ENCODE data around the gene NUSAP1. TPM values are rescaled to one million over a fixed set of nuclear protein-coding genes. Genes with fewer than 3 reads are reported as not detected.
A peak's percentile ranks its signal among the peaks of the same experiment; 100 is the strongest.

The NUSAP1 gene
- total and polyA plus RNA-seq, 2 experiments from 2014 or later, result 33.3 to 47.1 TPM

GRCh38 chr15:41340189-41340695 is 7.6 kb downstream of the NUSAP1 start:
- Histone ChIP-seq H3F3A (ENCODE audit: insufficient read depth) (no peaks in the 10 kb centered on the region), H3K36me3 (ENCODE audit: low read depth) (no peaks in the 10 kb centered on the region), H3K4me1 (ENCODE audit: insufficient read depth) (no peaks in the 10 kb centered on the region), H3K9ac (no peak overlapping the region), H3K27ac (no peak overlapping the region), H3K4me2 (ENCODE audit: unreplicated experiment) (no peak overlapping the region), H3K9me3 (ENCODE audit: low read depth) (no peaks in the 10 kb centered on the region), H4K20me1 (ENCODE audit: insufficient read depth) (no peaks in the 10 kb centered on the region), H3K9me2 (ENCODE audit: insufficient read depth) (no peaks in the 10 kb centered on the region), H3K27me3 (replicated peaks; ENCODE audit: insufficient read depth) (no peaks in the 10 kb centered on the region), H2AFZ (no peak overlapping the region), H3K4me3 (no peak overlapping the region), H3K79me2 (ENCODE audit: insufficient read depth) (peaks cover 80% of the 10 kb centered on the region)
- TF ChIP-seq EZH2phosphoT487 (IDR thresholded peaks at IDR 0.05; ENCODE audit: insufficient read depth, low read depth) (no peak), EZH2 (IDR thresholded peaks at IDR 0.05; ENCODE audit: insufficient read depth, poor library complexity, severe bottlenecking) (no peak)
- in situ Hi-C loops (cut with MboI), result no loop called here
- DNase-seq, result no peak
- 99% methylated on average over 5 of the region's 5 CpGs for WGBS, 2 experiments (ENCODE audit: low coverage in 1 of 2, low lambda C conversion rate in 2 of 2, missing lambda C conversion rate in 2 of 2)

- H3K9me2 ChIP-seq (ENCODE audit: insufficient read depth), result no peaks in the 10 kb centered on the region
- H3K36me3 ChIP-seq (ENCODE audit: low read depth), result no peaks in the 10 kb centered on the region
- WGBS, 2 experiments (ENCODE audit: low coverage in 1 of 2, low lambda C conversion rate in 2 of 2, missing lambda C conversion rate in 2 of 2), result 82 to 84% methylated on average over 4 of the region's 4 CpGs
- no peaks in the 10 kb centered on the region for H3K9me3 ChIP-seq (ENCODE audit: low read depth)
- H3K4me2 ChIP-seq (ENCODE audit: unreplicated experiment), result no peak overlapping the region
- in situ Hi-C loops (cut with MboI), result no loop called here
- H3K79me2 ChIP-seq (ENCODE audit: insufficient read depth), result peaks cover 67% of the 10 kb centered on the region
- peak; percentile 4 for DNase-seq
- H4K20me1 ChIP-seq (ENCODE audit: insufficient read depth), result no peaks in the 10 kb centered on the region
- no peaks in the 10 kb centered on the region for H3K4me1 ChIP-seq (ENCODE audit: insufficient read depth)
- no peaks in the 10 kb centered on the region for H3K27me3 ChIP-seq (replicated peaks; ENCODE audit: insufficient read depth)
- H3F3A ChIP-seq (ENCODE audit: insufficient read depth), result no peaks in the 10 kb centered on the region
- H3K27ac ChIP-seq, result no peak overlapping the region
- H3K4me3 ChIP-seq, result no peak overlapping the region
- no peak overlapping the region for H3K9ac ChIP-seq
- no peak for TF ChIP-seq EZH2phosphoT487 (IDR thresholded peaks at IDR 0.05; ENCODE audit: insufficient read depth, low read depth)
- no peak for TF ChIP-seq EZH2 (IDR thresholded peaks at IDR 0.05; ENCODE audit: insufficient read depth, poor library complexity, severe bottlenecking)
- no peak overlapping the region for H2AFZ ChIP-seq
Measured at GRCh38 chr15:41341519-41341918, 8.8 kb downstream of the NUSAP1 start.

- Histone ChIP-seq H3K4me3 (no peak overlapping the region), H3K9me2 (ENCODE audit: insufficient read depth) (no peaks in the 10 kb centered on the region), H2AFZ (no peak overlapping the region), H4K20me1 (ENCODE audit: insufficient read depth) (no peaks in the 10 kb centered on the region), H3F3A (ENCODE audit: insufficient read depth) (no peaks in the 10 kb centered on the region), H3K36me3 (ENCODE audit: low read depth) (0 out of 2 replicates have a peak, but pooled peaks cover 3% of the 10 kb centered on the region), H3K9me3 (ENCODE audit: low read depth) (no peaks in the 10 kb centered on the region), H3K79me2 (ENCODE audit: insufficient read depth) (peaks cover 10% of the 10 kb centered on the region; the same call in 1 of the 2 replicates), H3K4me2 (ENCODE audit: unreplicated experiment) (no peak overlapping the region), H3K27me3 (replicated peaks; ENCODE audit: insufficient read depth) (no peaks in the 10 kb centered on the region), H3K4me1 (ENCODE audit: insufficient read depth) (no peaks in the 10 kb centered on the region), H3K27ac (no peak overlapping the region), H3K9ac (no peak overlapping the region)
- in situ Hi-C loops (cut with MboI), result no loop called here
- no peak for DNase-seq
- TF ChIP-seq EZH2phosphoT487 (IDR thresholded peaks at IDR 0.05; ENCODE audit: insufficient read depth, low read depth) (no peak), EZH2 (IDR thresholded peaks at IDR 0.05; ENCODE audit: insufficient read depth, poor library complexity, severe bottlenecking) (no peak)
- 97% methylated on average over 5 of the region's 5 CpGs for WGBS, 2 experiments (ENCODE audit: low coverage in 1 of 2, low lambda C conversion rate in 2 of 2, missing lambda C conversion rate in 2 of 2)
Measured at GRCh38 chr15:41347236-41347635, 14.6 kb downstream of the NUSAP1 start.

- Histone ChIP-seq H3K9me3 (ENCODE audit: low read depth) (no peaks in the 10 kb centered on the region), H3K27me3 (replicated peaks; ENCODE audit: insufficient read depth) (no peaks in the 10 kb centered on the region), H4K20me1 (ENCODE audit: insufficient read depth) (no peaks in the 10 kb centered on the region), H2AFZ (no peak overlapping the region), H3F3A (ENCODE audit: insufficient read depth) (no peaks in the 10 kb centered on the region), H3K4me3 (no peak overlapping the region), H3K4me1 (ENCODE audit: insufficient read depth) (no peaks in the 10 kb centered on the region), H3K4me2 (ENCODE audit: unreplicated experiment) (no peak overlapping the region), H3K36me3 (ENCODE audit: low read depth) (0 out of 2 replicates have a peak, but pooled peaks cover 3% of the 10 kb centered on the region), H3K27ac (no peak overlapping the region), H3K9me2 (ENCODE audit: insufficient read depth) (no peaks in the 10 kb centered on the region), H3K9ac (no peak overlapping the region), H3K79me2 (ENCODE audit: insufficient read depth) (no peaks in the 10 kb centered on the region)
- in situ Hi-C loops (cut with MboI), result no loop called here
- no peak for DNase-seq
- WGBS, 2 experiments (ENCODE audit: low coverage in 1 of 2, low lambda C conversion rate in 2 of 2, missing lambda C conversion rate in 2 of 2), result 93 to 96% methylated on average over 10 of the region's 10 CpGs
- TF ChIP-seq EZH2 (IDR thresholded peaks at IDR 0.05; ENCODE audit: insufficient read depth, poor library complexity, severe bottlenecking), result no peak
- TF ChIP-seq EZH2phosphoT487 (IDR thresholded peaks at IDR 0.05; ENCODE audit: insufficient read depth, low read depth), result no peak
Measured at GRCh38 chr15:41350057-41350717, 17.5 kb downstream of the NUSAP1 start.

Data from GM23248 (cell line).